ENCODE results near the gene CENPO.

CENPO gene

DNA sequence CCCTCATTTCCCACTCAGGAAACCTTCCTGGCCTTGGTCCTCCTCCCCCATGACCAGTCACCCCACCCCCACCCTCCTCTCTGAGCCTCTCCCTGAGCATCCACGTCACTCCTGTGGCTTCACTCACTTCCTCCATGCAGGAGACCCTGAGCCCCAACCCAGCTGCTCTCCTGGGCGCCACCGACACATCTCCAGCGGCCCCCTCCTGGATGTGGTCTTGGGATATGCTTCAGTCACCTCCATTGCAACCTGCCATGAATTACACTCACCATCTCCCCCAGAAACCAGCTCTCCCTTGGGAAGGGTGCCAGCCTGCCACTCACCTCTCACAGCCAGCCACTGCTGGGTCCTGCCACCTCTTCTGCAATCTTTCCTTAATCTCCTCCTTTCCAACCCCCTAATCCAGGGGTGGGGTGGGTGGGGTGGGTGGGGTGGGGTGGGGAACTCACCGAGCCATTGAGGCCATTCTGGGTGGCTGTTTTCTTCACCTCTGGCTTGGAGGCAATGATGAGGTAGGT is 44.8 kb downstream of the CENPO start:
- DNase-seq (ENCODE audit: low spot score) (no peak), FAIRE-seq (no peak)

- FAIRE-seq, result no peak
- no peak for DNase-seq (ENCODE audit: low spot score)
Observed at GRCh38 chr2:24838541-24838940, 45.3 kb downstream of the CENPO start.

GRCh38 chr2:24839729-24840128 is 46.5 kb downstream of the CENPO start:
- FAIRE-seq, result no peak
- DNase-seq (ENCODE audit: low spot score), result no peak

DNA sequence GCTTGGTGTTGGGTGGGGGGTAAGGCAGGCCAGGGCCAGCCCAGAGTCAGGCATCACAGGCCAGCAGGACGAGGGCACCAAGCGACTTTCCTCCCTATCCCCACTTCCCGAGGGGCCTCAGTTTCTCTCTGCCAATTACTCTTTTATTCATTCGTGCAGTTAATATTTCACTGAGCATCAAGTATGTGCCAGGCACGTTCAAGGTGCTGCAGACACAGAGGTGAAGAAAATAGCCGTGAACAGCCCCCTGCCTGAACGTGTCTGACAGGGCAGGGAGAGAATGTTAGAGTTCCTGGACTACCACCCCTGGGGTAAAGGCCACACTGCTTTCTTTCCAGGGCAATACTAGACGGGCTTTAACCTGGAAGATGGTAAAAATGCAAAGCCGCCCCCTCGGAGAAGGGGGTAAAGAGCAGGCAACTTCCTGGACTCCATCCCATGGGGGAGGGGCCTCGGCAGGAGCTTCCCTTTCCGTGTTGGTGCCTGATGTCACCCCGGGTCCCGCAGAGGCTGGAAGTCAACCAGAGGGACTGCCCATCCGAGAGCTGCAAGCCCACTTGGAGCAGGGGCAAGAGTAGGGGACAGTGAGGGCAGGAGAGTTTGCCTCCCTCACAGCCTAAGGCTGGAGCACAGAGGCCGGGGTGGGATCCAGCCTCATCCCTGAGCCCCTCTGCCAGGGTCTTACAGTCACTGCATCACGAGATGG is 47.1 kb downstream of the CENPO start:
- no peak for FAIRE-seq
- no peak for DNase-seq (ENCODE audit: low spot score)

GRCh38 chr2:24840962-24841945 is 48.0 kb downstream of the CENPO start:
- FAIRE-seq, result no peak

DNA sequence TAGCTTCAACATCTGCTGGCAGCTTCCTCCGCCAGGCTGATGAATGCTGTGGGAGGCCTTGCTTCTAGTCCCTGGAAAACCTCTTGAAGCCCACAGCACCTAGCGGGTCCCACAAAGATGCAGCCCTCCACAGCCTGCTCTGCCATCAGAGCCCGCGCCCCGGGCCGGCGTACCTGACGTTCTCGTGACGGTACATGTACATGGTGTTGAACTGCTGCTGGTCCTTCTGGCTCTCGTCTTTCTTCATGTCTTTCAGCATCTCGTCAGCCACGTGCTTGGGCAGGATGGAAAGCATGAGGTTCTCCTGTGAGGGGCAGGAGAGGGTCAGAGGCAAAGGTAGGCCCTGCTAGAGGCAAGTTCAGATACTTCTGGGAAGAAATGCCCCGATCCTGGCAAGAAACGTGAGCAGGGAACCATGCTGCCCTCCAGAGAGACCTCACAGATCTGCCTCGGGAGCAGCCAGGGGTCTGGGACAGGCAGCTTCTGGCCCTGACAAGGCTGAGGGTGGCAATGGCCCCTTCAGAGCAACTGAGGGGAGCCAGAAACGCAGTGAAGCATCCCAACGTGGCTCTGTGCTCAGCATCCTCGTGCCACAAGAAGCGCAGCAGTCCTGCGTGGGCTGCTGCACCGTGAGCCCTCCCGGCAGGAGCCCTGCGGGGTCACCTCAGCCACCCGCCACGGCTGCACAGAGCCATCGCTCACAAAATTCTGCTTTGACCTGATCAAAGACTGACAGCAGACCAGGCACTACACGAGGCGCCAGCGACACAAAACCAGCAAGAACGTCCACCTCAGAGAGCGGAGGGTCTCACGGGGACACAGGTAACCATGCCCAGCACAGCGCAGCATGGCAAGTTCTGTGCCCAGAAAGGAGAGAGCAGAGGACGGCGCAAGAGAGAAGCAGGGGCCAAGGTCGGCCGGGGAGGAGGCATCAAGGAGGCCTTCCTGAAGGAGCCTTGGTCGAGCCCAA is 49.1 kb downstream of the CENPO start:
- FAIRE-seq, result no peak
- DNase-seq (ENCODE audit: low spot score), result no peak

More at GRCh38 chr2:24840962-24841945, 48.0 kb downstream of the CENPO start:
- DNase-seq (ENCODE audit: low spot score), result no peak

- DNase-seq (ENCODE audit: low spot score) (no peak), FAIRE-seq (no peak)
Observed at GRCh38 chr2:24843330-24843860, 50.2 kb downstream of the CENPO start.

DNA sequence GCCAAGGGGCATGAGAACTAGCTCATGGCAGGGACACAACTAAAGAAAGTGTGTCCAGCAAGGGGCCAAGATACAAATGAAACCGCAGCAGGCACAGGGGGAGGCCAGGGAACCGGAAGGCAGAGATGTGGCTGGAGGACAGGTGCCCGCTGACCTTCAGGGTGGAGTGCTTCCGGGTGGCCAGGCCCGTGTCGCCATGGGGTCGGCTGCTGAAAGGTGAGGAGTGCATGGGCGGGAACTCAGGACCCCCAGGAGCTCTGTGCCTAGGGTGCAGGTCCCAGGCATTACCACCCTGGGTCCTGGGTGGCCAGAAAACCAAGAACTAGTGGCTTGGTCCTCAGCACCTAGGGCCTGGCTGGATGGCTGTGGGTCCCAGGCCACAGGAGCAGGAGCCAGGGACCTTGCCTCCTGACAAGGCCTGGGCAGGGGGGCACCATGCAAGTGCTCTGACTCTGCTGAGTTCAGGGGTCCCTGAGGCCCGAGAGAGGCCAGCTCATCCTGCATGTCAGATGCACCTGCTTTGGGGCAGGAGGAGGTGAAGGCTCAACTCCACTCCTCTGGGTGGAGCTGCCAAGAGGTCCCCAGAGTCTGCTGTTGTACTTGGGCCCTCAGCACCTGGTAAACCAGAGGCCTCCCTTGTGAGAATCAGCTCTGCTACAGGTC is 50.9 kb downstream of the CENPO start:
- DNase-seq (ENCODE audit: low spot score), result no peak
- FAIRE-seq, result no peak

GRCh38 chr2:24845691-24846090 is 52.5 kb downstream of the CENPO start:
- FAIRE-seq, result no peak
- no peak for DNase-seq (ENCODE audit: low spot score)

DNA sequence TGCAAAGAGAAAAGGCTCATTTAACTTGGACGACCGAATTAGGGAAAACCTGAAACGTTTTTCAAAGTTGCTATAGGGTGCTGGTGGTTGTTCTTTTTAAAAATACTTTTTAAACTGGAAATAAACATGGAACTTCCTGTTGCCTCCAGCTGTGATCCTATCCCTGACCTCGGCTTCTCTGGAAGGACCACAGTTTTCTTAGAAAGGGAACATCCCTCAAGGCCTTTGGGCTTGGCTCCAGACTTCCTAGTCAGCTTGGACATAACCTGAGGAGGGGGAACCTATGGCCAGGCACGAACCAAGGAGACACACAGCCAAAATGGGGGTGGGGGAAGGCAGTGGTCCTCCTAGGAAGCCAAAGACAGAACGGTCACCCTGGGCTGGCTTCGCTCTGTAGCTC is 57.7 kb downstream of the CENPO start:
- no peak for DNase-seq (ENCODE audit: low spot score)
- FAIRE-seq, result no peak

- FAIRE-seq (no peak), DNase-seq (ENCODE audit: low spot score) (no peak)
Observed at GRCh38 chr2:24852026-24852425, 58.8 kb downstream of the CENPO start.

DNA sequence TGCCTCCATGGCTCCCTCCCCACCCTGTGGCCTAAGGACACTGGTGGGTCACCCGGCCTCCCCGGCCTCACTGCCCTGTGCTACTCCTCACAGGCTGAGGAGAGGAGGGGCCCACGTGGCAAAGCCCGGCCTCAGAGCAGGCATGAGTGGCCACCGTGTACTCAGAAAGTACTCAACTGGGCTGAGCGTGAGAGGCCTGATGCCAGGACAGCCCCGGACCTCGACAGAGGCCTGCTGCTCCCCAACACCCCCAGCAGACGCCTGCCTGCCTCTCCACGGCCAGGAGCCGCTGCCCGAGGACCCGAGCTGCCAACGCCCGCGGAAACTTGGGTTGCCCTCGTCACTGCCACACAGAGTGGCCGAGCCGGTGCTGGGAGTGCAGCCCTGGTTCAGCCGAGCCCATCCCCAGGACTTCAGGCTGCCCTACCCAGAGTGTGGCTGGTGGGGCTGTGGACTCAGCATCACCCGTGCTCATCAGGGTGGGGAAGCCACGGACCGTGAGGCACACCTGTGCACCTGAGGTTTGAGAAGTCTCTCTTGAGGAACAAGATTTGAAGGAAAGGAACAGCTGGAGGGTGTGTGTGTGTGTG is 59.3 kb downstream of the CENPO start:
- DNase-seq (ENCODE audit: low spot score) (no peak), FAIRE-seq (no peak)

GRCh38 chr2:24853046-24853445 is 59.8 kb downstream of the CENPO start:
- DNase-seq (ENCODE audit: low spot score), result no peak
- no peak for FAIRE-seq

GRCh38 chr2:24853996-24854395 is 60.8 kb downstream of the CENPO start:
- DNase-seq (ENCODE audit: low spot score) (no peak), FAIRE-seq (no peak)

GRCh38 chr2:24855022-24855622 is 61.9 kb downstream of the CENPO start:
- no peak for FAIRE-seq
- no peak for DNase-seq (ENCODE audit: low spot score)

DNA sequence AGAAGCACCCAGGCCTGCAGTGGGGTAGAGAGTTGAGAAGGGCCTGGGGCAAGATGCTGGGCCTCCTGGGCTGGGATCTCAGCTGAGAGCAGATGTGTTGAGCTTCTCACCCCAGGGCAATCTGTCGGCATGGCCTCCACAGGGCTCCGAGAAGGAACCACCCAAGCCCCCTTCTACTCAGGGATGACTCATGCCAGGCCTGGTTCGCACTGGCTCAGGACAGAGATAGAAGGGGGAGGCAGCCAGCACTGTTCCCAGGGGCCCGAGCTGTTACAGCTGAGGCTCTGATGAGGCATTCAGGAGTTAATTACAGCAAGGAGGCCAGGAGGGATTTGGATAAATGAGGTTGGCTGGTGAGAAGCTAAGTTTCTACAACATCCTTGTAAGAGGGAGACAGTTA is 62.5 kb downstream of the CENPO start:
- FAIRE-seq (no peak), DNase-seq (ENCODE audit: low spot score) (no peak)

DNA sequence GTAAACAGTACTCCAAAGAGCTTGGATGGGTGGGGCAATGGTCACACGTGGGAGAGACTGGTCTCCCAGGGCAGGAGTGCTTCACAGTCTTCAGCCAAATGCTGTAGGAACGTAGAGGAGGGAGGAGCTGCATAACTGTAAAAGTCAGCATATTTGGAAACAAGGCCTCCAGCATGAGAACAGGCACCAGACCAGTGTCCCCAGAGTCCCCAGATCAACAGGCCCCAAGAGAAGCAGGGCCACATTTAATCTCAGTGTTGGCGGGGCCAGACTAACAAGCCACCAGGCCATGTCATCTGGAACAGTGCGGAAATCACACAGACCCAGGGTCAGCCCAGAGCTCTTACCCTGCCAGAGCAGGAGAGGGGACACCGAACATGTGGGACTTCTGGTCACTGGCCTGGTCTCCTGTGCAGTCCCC is 63.6 kb downstream of the CENPO start:
- no peak for FAIRE-seq
- no peak for DNase-seq (ENCODE audit: low spot score)

DNA sequence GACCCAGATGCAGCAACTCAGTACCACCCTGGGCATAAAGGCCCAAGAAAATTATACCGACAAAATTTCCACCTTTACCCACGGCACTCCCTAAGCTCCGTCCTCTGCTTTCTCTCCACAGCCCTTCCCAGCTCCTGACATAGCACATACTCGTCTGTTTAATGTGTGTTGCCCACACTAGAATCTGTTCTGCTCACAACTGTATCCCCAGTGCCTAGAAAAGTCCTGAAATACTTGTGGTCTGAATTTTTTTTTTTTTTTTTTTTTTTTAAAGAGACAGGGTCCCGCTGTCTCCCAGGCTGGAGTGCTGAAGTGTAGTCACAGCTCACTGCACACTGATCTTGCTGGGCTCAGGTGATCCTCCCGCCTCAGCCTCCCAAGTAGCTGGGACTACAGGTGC is 64.5 kb downstream of the CENPO start:
- FAIRE-seq (no peak), DNase-seq (ENCODE audit: low spot score) (no peak)

DNA sequence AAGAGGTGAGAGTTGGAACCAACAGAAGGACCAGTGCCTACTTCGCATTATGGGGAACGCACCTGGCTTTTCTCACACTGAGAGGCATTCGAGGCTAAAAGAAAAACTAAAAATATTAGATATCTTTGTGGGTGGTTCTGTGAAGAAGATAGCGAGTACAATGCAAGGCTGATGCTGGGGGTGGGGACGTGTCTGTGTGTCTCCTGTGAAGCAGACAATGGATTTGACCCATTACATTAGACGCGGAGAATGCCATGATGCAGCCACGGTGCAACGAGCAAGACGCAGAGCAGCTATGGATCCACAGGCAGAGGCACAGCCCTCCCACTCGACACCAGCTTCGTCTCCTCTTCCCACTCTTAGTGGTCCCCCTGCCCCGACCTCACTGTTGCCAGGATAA is 65.8 kb downstream of the CENPO start:
- FAIRE-seq, result no peak
- no peak for DNase-seq (ENCODE audit: low spot score)

Data from RCC 7860 (cell line).